ENCODE measurements around the gene LRCH2.

- TF ChIP-seq POLR2A (IDR thresholded peaks at IDR 0.05) (no peak), CTCF (IDR thresholded peaks at IDR 0.05) (no peak)
Measured at GRCh38 chrX:115177932-115178331, 56.0 kb downstream of the LRCH2 start.
